Measurements from ENCODE around the gene TRMT112. TPM values are rescaled to one million over a fixed set of nuclear protein-coding genes. Genes with fewer than 3 reads are reported as not detected.

The TRMT112 gene
- total and polyA plus RNA-seq, 2 donors from 2014 or later, result 172 to 291 TPM

- peaks cover 0 to 12% (median 4%) of the 10 kb centered on the region in 3 donors for H3K36me3 ChIP-seq (ENCODE audit: control insufficient read depth in 2 of 3, insufficient read depth in 3 of 3, low read length in 3 of 3)
- no peaks in the 10 kb centered on the region for H3K27me3 ChIP-seq (ENCODE audit: control insufficient read depth, insufficient read depth, low read length)
- FAIRE-seq (no peak), DNase-seq (no peak)
- no peak overlapping the region for H3K27ac ChIP-seq (ENCODE audit: low read depth in 2 of 2, low read length in 2 of 2)
- H3K4me3 ChIP-seq (ENCODE audit: low read length in 3 of 3), result no peak overlapping the region
- TF ChIP-seq, protein P1, sequence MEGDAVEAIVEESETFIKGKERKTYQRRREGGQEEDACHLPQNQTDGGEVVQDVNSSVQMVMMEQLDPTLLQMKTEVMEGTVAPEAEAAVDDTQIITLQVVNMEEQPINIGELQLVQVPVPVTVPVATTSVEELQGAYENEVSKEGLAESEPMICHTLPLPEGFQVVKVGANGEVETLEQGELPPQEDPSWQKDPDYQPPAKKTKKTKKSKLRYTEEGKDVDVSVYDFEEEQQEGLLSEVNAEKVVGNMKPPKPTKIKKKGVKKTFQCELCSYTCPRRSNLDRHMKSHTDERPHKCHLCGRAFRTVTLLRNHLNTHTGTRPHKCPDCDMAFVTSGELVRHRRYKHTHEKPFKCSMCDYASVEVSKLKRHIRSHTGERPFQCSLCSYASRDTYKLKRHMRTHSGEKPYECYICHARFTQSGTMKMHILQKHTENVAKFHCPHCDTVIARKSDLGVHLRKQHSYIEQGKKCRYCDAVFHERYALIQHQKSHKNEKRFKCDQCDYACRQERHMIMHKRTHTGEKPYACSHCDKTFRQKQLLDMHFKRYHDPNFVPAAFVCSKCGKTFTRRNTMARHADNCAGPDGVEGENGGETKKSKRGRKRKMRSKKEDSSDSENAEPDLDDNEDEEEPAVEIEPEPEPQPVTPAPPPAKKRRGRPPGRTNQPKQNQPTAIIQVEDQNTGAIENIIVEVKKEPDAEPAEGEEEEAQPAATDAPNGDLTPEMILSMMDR (IDR thresholded peaks at IDR 0.05; ENCODE audit: borderline replicate concordance, extremely low read depth, insufficient read depth), result no peak
- intact Hi-C loops (cut with DNase I), result no loop called here
- peaks cover 0 to 5% (median 0%) of the 10 kb centered on the region in 3 donors for H3K4me1 ChIP-seq (ENCODE audit: control insufficient read depth in 2 of 3, insufficient read depth in 2 of 3, low read depth in 1 of 3, low read length in 3 of 3)
- H3K9me3 ChIP-seq (ENCODE audit: control insufficient read depth in 2 of 3, insufficient read depth in 1 of 3, low read length in 3 of 3), result no peaks in the 10 kb centered on the region
- no peak overlapping the region for H3K9ac ChIP-seq (ENCODE audit: low read length in 3 of 3)
These were observed 47.6 kb upstream of the TRMT112 start for GRCh38 chr11:64364911-64365310.

- peaks cover 0 to 12% (median 4%) of the 10 kb centered on the region in 3 donors for H3K36me3 ChIP-seq (ENCODE audit: control insufficient read depth in 2 of 3, insufficient read depth in 3 of 3, low read length in 3 of 3)
- H3K27me3 ChIP-seq (ENCODE audit: control insufficient read depth, insufficient read depth, low read length), result no peaks in the 10 kb centered on the region
- intact Hi-C loops (cut with DNase I), result no loop called here
- H3K27ac ChIP-seq (ENCODE audit: low read depth in 2 of 2, low read length in 2 of 2), result no peak overlapping the region
- H3K4me1 ChIP-seq (ENCODE audit: control insufficient read depth in 2 of 3, insufficient read depth in 2 of 3, low read depth in 1 of 3, low read length in 3 of 3), result peaks cover 0 to 9% (median 0%) of the 10 kb centered on the region in 3 donors
- no peaks in the 10 kb centered on the region for H3K9me3 ChIP-seq (ENCODE audit: control insufficient read depth in 2 of 3, insufficient read depth in 1 of 3, low read length in 3 of 3)
- TF ChIP-seq, protein P1 (IDR thresholded peaks at IDR 0.05; ENCODE audit: borderline replicate concordance, extremely low read depth, insufficient read depth), result no peak
- FAIRE-seq, result no peak
- H3K9ac ChIP-seq (ENCODE audit: low read length in 3 of 3), result no peak overlapping the region
- no peak overlapping the region for H3K4me3 ChIP-seq (ENCODE audit: low read length in 3 of 3)
- no peak for DNase-seq
These were observed 47.1 kb upstream of the TRMT112 start for GRCh38 chr11:64364435-64364834.

GRCh38 chr11:64362339-64362738 lies 45.0 kb upstream of the TRMT112 start:
- Histone ChIP-seq H3K9me3 (ENCODE audit: control insufficient read depth in 2 of 3, insufficient read depth in 1 of 3, low read length in 3 of 3) (no peaks in the 10 kb centered on the region), H3K9ac (ENCODE audit: low read length in 3 of 3) (no peak overlapping the region), H3K27me3 (ENCODE audit: control insufficient read depth, insufficient read depth, low read length) (no peaks in the 10 kb centered on the region), H3K27ac (ENCODE audit: low read depth in 2 of 2, low read length in 2 of 2) (no peak overlapping the region), H3K36me3 (ENCODE audit: control insufficient read depth in 2 of 3, insufficient read depth in 3 of 3, low read length in 3 of 3) (peaks cover 0 to 12% (median 4%) of the 10 kb centered on the region in 3 donors), H3K4me3 (ENCODE audit: low read length in 3 of 3) (no peak overlapping the region), H3K4me1 (ENCODE audit: control insufficient read depth in 2 of 3, insufficient read depth in 2 of 3, low read depth in 1 of 3, low read length in 3 of 3) (peaks cover 0 to 18% (median 5%) of the 10 kb centered on the region in 3 donors)
- intact Hi-C loops (cut with DNase I), result no loop called here
- FAIRE-seq (no peak), DNase-seq (no peak)
- TF ChIP-seq, protein P1 (IDR thresholded peaks at IDR 0.05; ENCODE audit: borderline replicate concordance, extremely low read depth, insufficient read depth), result no peak

GRCh38 chr11:64361659-64362058 lies 44.3 kb upstream of the TRMT112 start:
- H3K27ac ChIP-seq (ENCODE audit: low read depth in 2 of 2, low read length in 2 of 2), result no peak overlapping the region
- no peak for FAIRE-seq
- TF ChIP-seq, protein P1 (IDR thresholded peaks at IDR 0.05; ENCODE audit: borderline replicate concordance, extremely low read depth, insufficient read depth), result no peak
- no peaks in the 10 kb centered on the region for H3K9me3 ChIP-seq (ENCODE audit: control insufficient read depth in 2 of 3, insufficient read depth in 1 of 3, low read length in 3 of 3)
- peaks cover 0 to 12% (median 3%) of the 10 kb centered on the region in 3 donors for H3K36me3 ChIP-seq (ENCODE audit: control insufficient read depth in 2 of 3, insufficient read depth in 3 of 3, low read length in 3 of 3)
- intact Hi-C loops (cut with DNase I), result no loop called here
- no peak for DNase-seq
- no peak overlapping the region for H3K9ac ChIP-seq (ENCODE audit: low read length in 3 of 3)
- no peak overlapping the region for H3K4me3 ChIP-seq (ENCODE audit: low read length in 3 of 3)
- H3K27me3 ChIP-seq (ENCODE audit: control insufficient read depth, insufficient read depth, low read length), result no peaks in the 10 kb centered on the region
- H3K4me1 ChIP-seq (ENCODE audit: control insufficient read depth in 2 of 3, insufficient read depth in 2 of 3, low read depth in 1 of 3, low read length in 3 of 3), result peaks cover 0 to 18% (median 5%) of the 10 kb centered on the region in 3 donors

Data from kidney (tissue), 14 donors.